ENCODE measurements around the gene SCG3.

Gene SCG3

DNA sequence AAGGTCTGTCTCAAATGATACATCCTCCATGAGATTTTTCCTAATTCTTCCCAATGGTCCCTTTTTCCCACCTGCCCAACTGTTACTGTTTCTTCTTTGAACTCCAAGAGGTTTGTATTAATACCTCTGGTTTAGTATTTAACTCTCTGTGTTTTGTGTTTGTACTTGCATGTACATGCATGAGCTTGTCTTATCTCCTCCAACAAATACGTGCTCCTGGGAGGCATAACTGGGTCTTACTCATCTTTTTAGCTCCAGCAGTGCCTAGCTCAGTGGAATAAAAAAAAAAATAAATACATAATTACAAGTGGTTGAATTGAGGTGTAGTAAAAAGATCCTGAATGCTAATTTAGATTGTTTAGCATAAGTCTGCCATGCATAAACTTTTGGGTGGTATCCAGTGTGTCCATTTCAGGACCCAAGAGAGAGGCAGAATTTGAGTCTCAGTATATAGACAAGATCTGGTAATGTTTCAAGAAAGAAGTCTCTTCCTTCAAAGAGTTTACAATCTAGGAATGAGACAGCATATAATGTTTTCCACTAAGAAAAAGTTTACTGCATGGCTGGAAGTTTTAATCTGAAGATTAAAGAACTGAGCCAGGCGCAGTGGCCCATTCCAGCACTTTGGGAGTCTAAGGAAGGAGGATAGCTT, 57.9 kb downstream of the SCG3 start:
- H3K9me3 Mint-ChIP-seq: no peaks in the 10 kb centered on the region
- TF ChIP-seq, protein P1, sequence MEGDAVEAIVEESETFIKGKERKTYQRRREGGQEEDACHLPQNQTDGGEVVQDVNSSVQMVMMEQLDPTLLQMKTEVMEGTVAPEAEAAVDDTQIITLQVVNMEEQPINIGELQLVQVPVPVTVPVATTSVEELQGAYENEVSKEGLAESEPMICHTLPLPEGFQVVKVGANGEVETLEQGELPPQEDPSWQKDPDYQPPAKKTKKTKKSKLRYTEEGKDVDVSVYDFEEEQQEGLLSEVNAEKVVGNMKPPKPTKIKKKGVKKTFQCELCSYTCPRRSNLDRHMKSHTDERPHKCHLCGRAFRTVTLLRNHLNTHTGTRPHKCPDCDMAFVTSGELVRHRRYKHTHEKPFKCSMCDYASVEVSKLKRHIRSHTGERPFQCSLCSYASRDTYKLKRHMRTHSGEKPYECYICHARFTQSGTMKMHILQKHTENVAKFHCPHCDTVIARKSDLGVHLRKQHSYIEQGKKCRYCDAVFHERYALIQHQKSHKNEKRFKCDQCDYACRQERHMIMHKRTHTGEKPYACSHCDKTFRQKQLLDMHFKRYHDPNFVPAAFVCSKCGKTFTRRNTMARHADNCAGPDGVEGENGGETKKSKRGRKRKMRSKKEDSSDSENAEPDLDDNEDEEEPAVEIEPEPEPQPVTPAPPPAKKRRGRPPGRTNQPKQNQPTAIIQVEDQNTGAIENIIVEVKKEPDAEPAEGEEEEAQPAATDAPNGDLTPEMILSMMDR (IDR thresholded peaks at IDR 0.05; ENCODE audit: unreplicated experiment in 3 of 3): no peak
- H3K4me3 Mint-ChIP-seq: peak overlapping the region; percentile 70 to 86 (median 84)
- peaks cover 62% of the 10 kb centered on the region for H3K27me3 Mint-ChIP-seq (ENCODE audit: low read depth)
- H3K4me1 Mint-ChIP-seq: peaks cover 8% of the 10 kb centered on the region
- no peaks in the 10 kb centered on the region for H3K36me3 Mint-ChIP-seq (ENCODE audit: low read depth)
- no peak overlapping the region for H3K27ac Mint-ChIP-seq

GRCh38 chr15:51749307-51749706, 68.0 kb downstream of the SCG3 start:
- Mint-ChIP-seq H3K4me3 (no peak overlapping the region), H3K27me3 (ENCODE audit: low read depth) (peaks cover 91% of the 10 kb centered on the region), H3K9me3 (no peaks in the 10 kb centered on the region), H3K4me1 (peaks cover 5% of the 10 kb centered on the region), H3K27ac (no peak overlapping the region), H3K36me3 (ENCODE audit: low read depth) (no peaks in the 10 kb centered on the region)
- TF ChIP-seq, protein P1 (IDR thresholded peaks at IDR 0.05; ENCODE audit: unreplicated experiment in 3 of 3): no peak

DNA sequence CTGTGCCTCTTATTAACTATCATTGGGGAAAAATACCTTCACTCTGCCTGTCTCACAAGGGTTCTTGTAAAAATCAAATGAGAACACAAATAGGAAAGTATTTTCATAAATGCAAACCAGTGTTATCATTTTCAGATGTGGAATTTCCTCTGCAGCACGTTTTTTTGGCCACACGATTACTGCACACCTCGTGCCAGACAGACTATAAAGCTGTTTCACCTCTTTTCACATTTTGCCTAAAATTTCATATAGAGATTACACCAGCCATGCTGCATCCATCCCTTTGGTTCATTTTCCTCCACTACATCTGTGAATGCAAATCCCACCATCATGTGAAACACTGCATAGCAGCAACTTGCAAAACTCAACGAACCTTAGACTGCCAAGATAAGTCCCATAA, 68.9 kb downstream of the SCG3 start:
- Mint-ChIP-seq H3K27ac (no peak overlapping the region), H3K4me3 (peak overlapping the region; percentile 76 to 84 (median 79)), H3K9me3 (no peaks in the 10 kb centered on the region), H3K27me3 (ENCODE audit: low read depth) (peaks cover 91% of the 10 kb centered on the region), H3K36me3 (ENCODE audit: low read depth) (no peaks in the 10 kb centered on the region), H3K4me1 (peaks cover 5% of the 10 kb centered on the region)
- TF ChIP-seq, protein P1 (IDR thresholded peaks at IDR 0.05; ENCODE audit: unreplicated experiment in 3 of 3): no peak

- H3K27ac Mint-ChIP-seq: no peak within 1 kb of the TSS
- peak within 1 kb of the TSS; percentile 91 to 95 (median 94) for H3K4me3 Mint-ChIP-seq
- H3K9me3 Mint-ChIP-seq: no peaks in the 10 kb centered on the region
- TF ChIP-seq, protein P1 (IDR thresholded peaks at IDR 0.05; ENCODE audit: unreplicated experiment in 3 of 3): no peak
- H3K27me3 Mint-ChIP-seq (ENCODE audit: low read depth): peaks cover 88% of the 10 kb centered on the region
- no peaks in the 10 kb centered on the region for H3K36me3 Mint-ChIP-seq (ENCODE audit: low read depth)
- H3K4me1 Mint-ChIP-seq: peaks cover 5% of the 10 kb centered on the region
These were observed 69.7 kb downstream of the SCG3 start, which contains the start of gene TMOD2 for GRCh38 chr15:51750792-51751696. Gene TMOD2, plus strand, starts transcription at chr15:51751597. Its CDS starts 14,845 bp downstream, at chr15:51766442.

DNA sequence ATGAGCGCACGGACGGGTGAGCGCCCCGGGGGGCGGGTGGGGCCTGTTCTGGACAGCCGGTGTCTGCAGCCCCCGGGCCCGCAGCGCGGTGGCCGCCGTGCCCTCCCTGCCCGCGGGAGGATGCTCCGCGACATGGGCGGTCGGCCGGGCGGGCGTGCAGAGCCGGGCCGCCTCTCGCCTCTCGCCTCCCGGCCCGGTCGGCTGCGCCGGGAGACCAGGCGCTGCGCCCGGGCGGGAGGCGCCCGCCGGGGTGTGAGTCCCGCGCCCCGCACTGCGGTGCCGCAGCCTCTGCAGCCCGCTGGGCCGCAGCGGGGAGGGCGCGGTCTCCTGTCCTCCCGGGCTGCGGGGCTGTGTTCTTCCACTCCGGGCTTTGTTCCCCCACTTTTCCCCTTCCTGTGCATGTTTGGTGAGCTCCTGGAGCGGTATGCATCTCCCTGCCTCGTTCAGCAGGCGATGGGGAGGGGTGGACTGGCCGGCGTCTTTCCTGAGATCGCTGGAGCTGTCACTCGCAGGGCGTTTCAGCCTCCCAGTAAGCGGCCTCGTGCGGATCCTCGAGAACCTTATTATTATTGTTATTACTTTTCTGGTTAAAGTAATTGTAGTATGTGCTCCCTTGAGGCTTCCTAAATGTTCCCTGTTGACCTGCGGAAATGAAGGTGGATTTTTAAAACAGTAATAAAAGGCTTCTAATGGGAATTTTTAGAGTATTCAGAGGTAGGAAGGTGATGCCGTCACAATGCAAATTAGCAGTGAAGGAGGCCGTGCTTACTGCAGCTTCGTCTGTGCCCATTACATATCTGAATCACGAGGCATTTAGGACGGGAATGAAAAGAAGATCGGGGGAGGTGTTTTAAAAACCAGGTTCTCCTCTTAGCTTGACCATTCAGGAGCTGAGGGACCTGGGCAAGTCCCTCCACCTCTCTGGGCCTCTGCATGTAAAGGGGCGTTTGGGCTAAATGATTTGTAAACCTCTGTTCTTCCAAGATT, 70.7 kb downstream of the SCG3 start:
- H3K9me3 Mint-ChIP-seq: no peaks in the 10 kb centered on the region
- TF ChIP-seq, protein P1 (IDR thresholded peaks at IDR 0.05; ENCODE audit: unreplicated experiment in 3 of 3): no peak
- H3K4me3 Mint-ChIP-seq: peak overlapping the region; percentile 91 to 95 (median 94)
- no peak overlapping the region for H3K27ac Mint-ChIP-seq
- peaks cover 5% of the 10 kb centered on the region for H3K4me1 Mint-ChIP-seq
- peaks cover 88% of the 10 kb centered on the region for H3K27me3 Mint-ChIP-seq (ENCODE audit: low read depth)
- no peaks in the 10 kb centered on the region for H3K36me3 Mint-ChIP-seq (ENCODE audit: low read depth)
